K562 (cell line): Measurements from ENCODE around the gene ITGAV. TPM values are rescaled to one million over a fixed set of nuclear protein-coding genes. Genes with fewer than 3 reads are reported as not detected.

Experiments used
- ATAC-seq: fragments of 200-7000 bp; cut with Tn5 transposase; 3 replicates; pipeline ENCODE4 v1.9.1; 2020; ENCODE audit warnings: moderate library complexity
- BruUV-seq: library from RNA; stranded (reverse); fragments of 400-500 nt; replicated peaks from 2 replicates; lab custom pipeline; 2021; lab: Mats Ljungman, UMichigan
- CTCF ChIA-PET: fragments of 300-600 bp; formaldehyde crosslinking; extraction: SDS; loops from one replicate; lab custom pipeline; 2021; ENCODE audit warnings: low intra/inter-chr PET ratio; lab: Yijun Ruan, JAX
- POLR2A ChIA-PET: fragments of 300-600, 350-650 bp; sonication (Branson Sonifier 250); formaldehyde crosslinking; extraction: SDS; loops from one replicate; lab custom pipeline; 2021; ENCODE audit warnings: antibody characterized with exemption, inconsistent platforms; lab: Yijun Ruan, JAX
- DNase-seq, 4 experiments: peaks; one replicate each; pipeline versions ENCODE4 v3.0.0 to v3.0.0-alpha.2; 2011 to 2018; ENCODE audit warnings: low spot score in 3 of 4, mixed read lengths in 3 of 4; ENCODE audit errors: extremely low read depth in 1 of 4
- FAIRE-seq: peaks from 2 replicates; lab custom pipeline; 2011; peaks lifted over from hg19 to GRCh38; lab: Jason Lieb, UNC
- H2AFZ ChIP-seq: 2 replicates; pipeline ENCODE4 v1.6.0; 2011; ENCODE audit warnings: low read depth, low read length, control low read depth, inconsistent platforms
- H3K27ac ChIP-seq: fragments of 200-600 bp; 3 replicates; pipeline ENCODE4 v1.8.0; 2011; ENCODE audit warnings: low read depth, mild to moderate bottlenecking, control low read depth, inconsistent platforms, low read length, moderate library complexity, mixed read lengths; ENCODE audit errors: extremely low read depth
- H3K27me3 ChIP-seq, 2 experiments: fragments of 300-600 bp in 1 of 2; 2 replicates in 1 of 2; 3 replicates in 1 of 2; pipeline versions ENCODE4 v1.6.0 to v1.8.0; 2011; ENCODE audit warnings: inconsistent platforms in 2 of 2, low read length in 2 of 2, mild to moderate bottlenecking in 1 of 2, mixed read lengths in 1 of 2, moderate library complexity in 1 of 2; ENCODE audit not compliant: control insufficient read depth in 2 of 2, insufficient read depth in 2 of 2
- H3K36me3 ChIP-seq: fragments of 300-600 bp; 3 replicates; pipeline ENCODE4 v1.8.0; 2011; ENCODE audit warnings: mild to moderate bottlenecking, low read length, inconsistent platforms; ENCODE audit not compliant: control insufficient read depth, insufficient read depth
- H3K4me1 ChIP-seq, 2 experiments: fragments of 200-600 bp in 1 of 2; replicated peaks in 1 of 2; 2 replicates in 1 of 2; 3 replicates in 1 of 2; pipeline versions ENCODE4 v1.5.1 to v1.8.0; 2011; ENCODE audit warnings: inconsistent platforms in 2 of 2, low read length in 2 of 2, mild to moderate bottlenecking in 1 of 2, mixed read lengths in 1 of 2, moderate library complexity in 1 of 2; ENCODE audit not compliant: control insufficient read depth in 2 of 2, insufficient read depth in 2 of 2
- H3K4me2 ChIP-seq: 2 replicates; pipeline ENCODE4 v1.6.1; 2011; ENCODE audit warnings: low read length, control low read depth, inconsistent platforms, mixed read lengths; ENCODE audit not compliant: insufficient read depth
- H3K4me3 ChIP-seq: fragments of 200-600 bp; sonication (generic), shearing (Covaris generic); 2 replicates; pipeline ENCODE4 v1.5.1; 2016; ENCODE audit warnings: control low read depth, inconsistent platforms
- H3K79me2 ChIP-seq: fragments of 200-600 bp; 3 replicates; pipeline ENCODE4 v1.8.0; 2011; ENCODE audit warnings: low read length, inconsistent platforms; ENCODE audit not compliant: control insufficient read depth, insufficient read depth
- H3K9ac ChIP-seq, 2 experiments: 2 replicates each; pipeline versions ENCODE4 v1.6.0 to v1.6.1; 2011; ENCODE audit warnings: low read depth in 2 of 2, low read length in 2 of 2, control low read depth in 1 of 2, inconsistent platforms in 1 of 2, mild to moderate bottlenecking in 1 of 2, mixed read lengths in 1 of 2; ENCODE audit not compliant: insufficient read depth in 1 of 2
- H3K9me1 ChIP-seq: one replicate; pipeline ENCODE4 v1.6.0; 2011; ENCODE audit warnings: inconsistent platforms, mild to moderate bottlenecking, low read length, moderate library complexity; ENCODE audit not compliant: control insufficient read depth, insufficient read depth
- H3K9me3 ChIP-seq: replicated peaks from 2 replicates; pipeline ENCODE4 v1.5.1; 2011; ENCODE audit warnings: low read depth, low read length, inconsistent platforms; ENCODE audit not compliant: control insufficient read depth, insufficient read depth
- H4K20me1 ChIP-seq: replicated peaks from 2 replicates; pipeline ENCODE4 v1.6.1; 2011; ENCODE audit warnings: low read length, inconsistent platforms, mixed read lengths; ENCODE audit not compliant: control insufficient read depth, insufficient read depth
- HDAC2 ChIP-seq: fragments of 450-650 bp; IDR thresholded peaks from 2 replicates; pipeline ENCODE4 v1.6.1; 2016; ENCODE audit warnings: mild to moderate bottlenecking
- KLF1 ChIP-seq: fragments of 450-650 bp; IDR thresholded peaks from 2 replicates; pipeline ENCODE4 v1.6.1; 2016; ENCODE audit warnings: missing genetic modification characterization, missing compliant biosample characterization
- KLF10 ChIP-seq: fragments of 250-450 bp; sonication (Bioruptor Pico); IDR thresholded peaks from 2 replicates; pipeline ENCODE4 v1.6.1; 2021; ENCODE audit warnings: matching md5 sums
- NCOA2 ChIP-seq, 2 experiments: fragments of 450-650 bp; IDR thresholded peaks; 2 replicates each; pipeline ENCODE4 v1.6.1; 2018; ENCODE audit warnings: mild to moderate bottlenecking in 2 of 2, moderate library complexity in 1 of 2; ENCODE audit not compliant: partially characterized antibody in 2 of 2
- NCOR1 ChIP-seq: fragments of 450-650 bp; IDR thresholded peaks from 2 replicates; pipeline ENCODE4 v1.6.1; 2016; ENCODE audit warnings: mild to moderate bottlenecking, moderate library complexity
- NFIC ChIP-seq: fragments of 450-650 bp; IDR thresholded peaks from 2 replicates; pipeline ENCODE4 v1.6.1; 2017; ENCODE audit warnings: mild to moderate bottlenecking, inconsistent platforms
- NR3C1 ChIP-seq: sonication (generic); formaldehyde crosslinking; IDR thresholded peaks from 2 replicates; pipeline ENCODE4 v1.8.1; 2022; ENCODE audit warnings: missing genetic modification reagents
- SREBF2 ChIP-seq: sonication (generic); formaldehyde crosslinking; IDR thresholded peaks from 2 replicates; pipeline ENCODE4 v1.4.0; 2020; ENCODE audit warnings: mild to moderate bottlenecking, missing genetic modification reagents
- SRSF9 ChIP-seq: fragments of 200-400 bp; formaldehyde crosslinking; IDR thresholded peaks from 2 replicates; pipeline ENCODE4 v1.6.1; 2017; ENCODE audit warnings: low read depth, low read length, borderline replicate concordance
- TBP ChIP-seq: optimal IDR thresholded peaks from 2 replicates; pipeline ENCODE3; 2011; ENCODE audit warnings: low read depth, low read length, improper control_type of control experiment
- ZNF444 ChIP-seq: fragments of 250-450 bp; sonication (Bioruptor Pico); IDR thresholded peaks from 2 replicates; pipeline ENCODE4 v1.4.0; 2020; ENCODE audit warnings: mild to moderate bottlenecking, moderate library complexity
- whole genome bisulfite sequencing: fragments of 100-300 bp; shearing (Covaris generic); methylation state at CpG from one replicate; pipeline ENCODE4 v1.1.6; 2016; ENCODE audit warnings: low coverage, mixed read lengths; ENCODE audit not compliant: insufficient coverage; ENCODE audit errors: missing lambda C conversion rate; 5-methylcytosine and 5-hydroxymethylcytosine counted together
- in situ Hi-C: fragments of 300-500 bp; cut with MboI; formaldehyde crosslinking; loops from 4 replicates; pipeline ENCODE4 v1.15.0; 2018; ENCODE audit warnings: inconsistent platforms, mixed read lengths
- intact Hi-C: fragments of 100-400 bp; cut with micrococcal nuclease; formaldehyde crosslinking; loops from 2 replicates; pipeline ENCODE4 v1.14.2; 2022
- polyA plus RNA-seq, 8 experiments: library from polyadenylated mRNA; depleted of rRNA in 4 of 8; stranded (reverse) in 5 of 8; unstranded in 3 of 8; fragments of >200 nt; fragmentation: Nextera tagmentation in 2 of 8; fragmentation: Illumina TruSeq in 1 of 8; extraction: Ambion mirVana in 2 of 8; extraction: Trizol in 1 of 8; gene quantifications; 2 replicates each; pipeline versions ENCODE4 v1.2.1 to v1.2.3, GENCODE V29; 2011 to 2014; ENCODE audit warnings: inconsistent platforms in 1 of 8, missing spikeins in 1 of 8
- total RNA-seq, 7 experiments: library from RNA; depleted of rRNA in 6 of 7; stranded (reverse); fragments of >200 nt in 6 of 7; fragmentation: Illumina TruSeq in 2 of 7; extraction: Trizol in 2 of 7; gene quantifications; 2 replicates each; pipeline versions ENCODE4 v1.2.1 to v1.2.3, GENCODE V29; 2011 to 2021; ENCODE audit warnings: low replicate concordance in 1 of 7
- TF ChIP-seq, protein P1 (sequence below): fragments of 250-450 bp; sonication (Bioruptor Pico); IDR thresholded peaks from 2 replicates; pipeline ENCODE4 v1.8.0; 2022; ENCODE audit warnings: moderate library complexity, mild to moderate bottlenecking, inconsistent platforms
- TF ChIP-seq, protein P2 (sequence below): fragments of 450-650 bp; IDR thresholded peaks from 2 replicates; pipeline ENCODE4 v1.6.1; 2016; ENCODE audit warnings: low read depth

The ITGAV gene
- total and polyA plus RNA-seq, 9 of the 15 experiments (the other 6 are each of a cell fraction or from before 2014, with no cell fraction given) = 3.7 to 17.7 (median 10.7) TPM

DNA sequence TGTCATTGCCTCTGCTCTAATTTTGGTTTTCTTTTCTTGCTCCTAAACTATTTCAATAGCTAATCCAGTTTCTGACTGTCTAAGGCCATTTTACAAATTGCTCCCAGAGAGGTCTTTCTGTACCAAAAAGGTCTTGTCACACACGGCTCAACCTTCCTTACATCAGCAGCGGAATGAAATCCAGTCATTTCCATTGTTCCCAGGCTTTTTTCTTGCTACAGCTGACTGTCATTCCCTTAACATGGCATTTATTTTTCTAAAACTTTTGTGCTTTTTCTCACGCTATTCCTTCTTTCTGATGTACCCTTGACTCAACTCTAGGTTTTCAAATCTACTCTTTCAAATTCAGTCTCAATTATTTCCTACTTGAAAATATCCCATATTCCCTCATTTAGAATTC is 128.3 kb downstream of the ITGAV start:
- FAIRE-seq = no peak
- no peaks in the 10 kb centered on the region for H3K9me1 ChIP-seq
- no TSS peak for BruUV-seq
- no peaks in the 10 kb centered on the region for H3K79me2 ChIP-seq
- TF ChIP-seq, protein P1, sequence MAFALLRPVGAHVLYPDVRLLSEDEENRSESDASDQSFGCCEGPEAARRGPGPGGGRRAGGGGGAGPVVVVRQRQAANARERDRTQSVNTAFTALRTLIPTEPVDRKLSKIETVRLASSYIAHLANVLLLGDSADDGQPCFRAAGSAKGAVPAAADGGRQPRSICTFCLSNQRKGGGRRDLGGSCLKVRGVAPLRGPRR (CRISPR knock-in tag) = no peak
- TF ChIP-seq NR3C1 (CRISPR knock-in tag) (no peak), NFIC (no peak), KLF10 (no peak), ZNF444 (CRISPR knock-in tag) (no peak), SREBF2 (CRISPR knock-in tag) (no peak), NCOA2 (IDR thresholded peaks at IDR 0.05; ENCODE audit: partially characterized antibody in 2 of 2) (no peak), SRSF9 (no peak), KLF1 (tag) (no peak), NCOR1 (no peak), TBP (no peak), HDAC2 (no peak)
- TF ChIP-seq, protein P2, sequence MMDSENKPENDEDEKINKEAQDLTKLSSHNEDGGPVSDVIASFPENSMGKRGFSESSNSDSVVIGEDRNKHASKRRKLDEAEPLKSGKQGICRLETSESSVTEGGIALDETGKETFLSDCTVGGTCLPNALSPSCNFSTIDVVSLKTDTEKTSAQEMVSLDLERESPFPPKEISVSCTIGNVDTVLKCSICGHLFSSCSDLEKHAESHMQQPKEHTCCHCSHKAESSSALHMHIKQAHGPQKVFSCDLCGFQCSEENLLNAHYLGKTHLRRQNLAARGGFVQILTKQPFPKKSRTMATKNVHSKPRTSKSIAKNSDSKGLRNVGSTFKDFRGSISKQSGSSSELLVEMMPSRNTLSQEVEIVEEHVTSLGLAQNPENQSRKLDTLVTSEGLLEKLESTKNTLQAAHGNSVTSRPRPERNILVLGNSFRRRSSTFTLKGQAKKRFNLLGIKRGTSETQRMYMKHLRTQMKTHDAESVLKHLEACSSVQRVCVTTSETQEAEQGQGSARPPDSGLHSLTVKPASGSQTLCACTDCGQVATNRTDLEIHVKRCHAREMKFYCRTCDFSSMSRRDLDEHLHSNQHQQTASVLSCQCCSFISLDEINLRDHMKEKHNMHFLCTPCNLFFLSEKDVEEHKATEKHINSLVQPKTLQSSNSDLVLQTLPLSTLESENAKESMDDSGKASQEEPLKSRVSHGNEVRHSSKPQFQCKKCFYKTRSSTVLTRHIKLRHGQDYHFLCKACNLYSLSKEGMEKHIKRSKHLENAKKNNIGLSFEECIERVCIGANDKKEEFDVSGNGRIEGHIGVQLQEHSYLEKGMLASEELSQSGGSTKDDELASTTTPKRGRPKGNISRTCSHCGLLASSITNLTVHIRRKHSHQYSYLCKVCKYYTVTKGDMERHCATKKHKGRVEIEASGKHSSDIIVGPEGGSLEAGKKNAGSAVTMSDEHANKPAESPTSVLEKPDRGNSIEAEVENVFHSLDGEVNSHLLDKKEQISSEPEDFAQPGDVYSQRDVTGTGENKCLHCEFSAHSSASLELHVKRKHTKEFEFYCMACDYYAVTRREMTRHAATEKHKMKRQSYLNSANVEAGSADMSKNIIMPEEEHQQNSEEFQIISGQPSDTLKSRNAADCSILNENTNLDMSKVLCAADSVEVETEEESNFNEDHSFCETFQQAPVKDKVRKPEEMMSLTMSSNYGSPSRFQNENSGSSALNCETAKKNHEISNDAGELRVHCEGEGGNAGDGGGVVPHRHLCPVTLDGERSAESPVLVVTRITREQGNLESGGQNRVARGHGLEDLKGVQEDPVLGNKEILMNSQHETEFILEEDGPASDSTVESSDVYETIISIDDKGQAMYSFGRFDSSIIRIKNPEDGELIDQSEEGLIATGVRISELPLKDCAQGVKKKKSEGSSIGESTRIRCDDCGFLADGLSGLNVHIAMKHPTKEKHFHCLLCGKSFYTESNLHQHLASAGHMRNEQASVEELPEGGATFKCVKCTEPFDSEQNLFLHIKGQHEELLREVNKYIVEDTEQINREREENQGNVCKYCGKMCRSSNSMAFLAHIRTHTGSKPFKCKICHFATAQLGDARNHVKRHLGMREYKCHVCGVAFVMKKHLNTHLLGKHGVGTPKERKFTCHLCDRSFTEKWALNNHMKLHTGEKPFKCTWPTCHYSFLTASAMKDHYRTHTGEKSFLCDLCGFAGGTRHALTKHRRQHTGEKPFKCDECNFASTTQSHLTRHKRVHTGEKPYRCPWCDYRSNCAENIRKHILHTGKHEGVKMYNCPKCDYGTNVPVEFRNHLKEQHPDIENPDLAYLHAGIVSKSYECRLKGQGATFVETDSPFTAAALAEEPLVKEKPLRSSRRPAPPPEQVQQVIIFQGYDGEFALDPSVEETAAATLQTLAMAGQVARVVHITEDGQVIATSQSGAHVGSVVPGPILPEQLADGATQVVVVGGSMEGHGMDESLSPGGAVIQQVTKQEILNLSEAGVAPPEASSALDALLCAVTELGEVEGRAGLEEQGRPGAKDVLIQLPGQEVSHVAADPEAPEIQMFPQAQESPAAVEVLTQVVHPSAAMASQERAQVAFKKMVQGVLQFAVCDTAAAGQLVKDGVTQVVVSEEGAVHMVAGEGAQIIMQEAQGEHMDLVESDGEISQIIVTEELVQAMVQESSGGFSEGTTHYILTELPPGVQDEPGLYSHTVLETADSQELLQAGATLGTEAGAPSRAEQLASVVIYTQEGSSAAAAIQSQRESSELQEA = no peak
- no peak overlapping the region for H3K4me3 ChIP-seq
- no peak overlapping the region for H3K9ac ChIP-seq
- WGBS = 0% methylated on average over 3 of the region's 3 CpGs
- H3K4me1 ChIP-seq = no peaks in the 10 kb centered on the region
- ATAC-seq = no peak
- in situ Hi-C loops (no loop called here), intact Hi-C loops (no loop called here)
- no peak overlapping the region for H3K27ac ChIP-seq
- no peak overlapping the region for H3K4me2 ChIP-seq
- DNase-seq = no peak
- H3K27me3 ChIP-seq = no peaks in the 10 kb centered on the region; a peak in 1 of 5 replicates
- CTCF ChIA-PET = no interaction called here
- no peaks in the 10 kb centered on the region for H3K9me3 ChIP-seq
- POLR2A ChIA-PET = no interaction called here
- no peaks in the 10 kb centered on the region for H4K20me1 ChIP-seq
- H2AFZ ChIP-seq = no peak overlapping the region
- no peaks in the 10 kb centered on the region for H3K36me3 ChIP-seq
